GM12873 (cell line): ENCODE results near the gene ANKRD22.

ENCODE experiments used
- TF ChIP-seq, protein P1 (sequence below): IDR thresholded peaks from 2 replicates; pipeline ENCODE4 v1.5.1; 2012; ENCODE audit warnings: low read depth, mild to moderate bottlenecking, moderate library complexity, low read length, control low read depth; ENCODE audit not compliant: insufficient read depth; ENCODE audit errors: missing control alignments

ANKRD22 gene

DNA sequence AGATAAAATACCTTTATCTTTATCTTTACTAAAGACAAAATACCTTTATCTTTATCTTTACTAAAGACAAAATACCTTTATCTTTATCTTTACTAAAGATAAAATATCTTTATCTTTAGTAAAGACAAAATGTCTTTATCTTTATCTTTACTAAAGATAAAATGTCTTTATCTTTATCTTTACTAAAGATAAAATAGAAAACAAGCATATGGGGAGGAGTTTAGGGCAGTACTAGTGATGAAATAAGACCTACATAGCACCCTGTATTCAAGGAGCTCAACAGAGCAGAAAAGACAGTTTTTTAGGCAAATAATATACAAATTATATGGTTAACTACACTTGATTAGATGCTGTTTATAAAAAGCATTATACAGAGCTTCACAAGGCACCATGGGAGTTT is 19.3 kb downstream of the ANKRD22 start:
- TF ChIP-seq, protein P1, sequence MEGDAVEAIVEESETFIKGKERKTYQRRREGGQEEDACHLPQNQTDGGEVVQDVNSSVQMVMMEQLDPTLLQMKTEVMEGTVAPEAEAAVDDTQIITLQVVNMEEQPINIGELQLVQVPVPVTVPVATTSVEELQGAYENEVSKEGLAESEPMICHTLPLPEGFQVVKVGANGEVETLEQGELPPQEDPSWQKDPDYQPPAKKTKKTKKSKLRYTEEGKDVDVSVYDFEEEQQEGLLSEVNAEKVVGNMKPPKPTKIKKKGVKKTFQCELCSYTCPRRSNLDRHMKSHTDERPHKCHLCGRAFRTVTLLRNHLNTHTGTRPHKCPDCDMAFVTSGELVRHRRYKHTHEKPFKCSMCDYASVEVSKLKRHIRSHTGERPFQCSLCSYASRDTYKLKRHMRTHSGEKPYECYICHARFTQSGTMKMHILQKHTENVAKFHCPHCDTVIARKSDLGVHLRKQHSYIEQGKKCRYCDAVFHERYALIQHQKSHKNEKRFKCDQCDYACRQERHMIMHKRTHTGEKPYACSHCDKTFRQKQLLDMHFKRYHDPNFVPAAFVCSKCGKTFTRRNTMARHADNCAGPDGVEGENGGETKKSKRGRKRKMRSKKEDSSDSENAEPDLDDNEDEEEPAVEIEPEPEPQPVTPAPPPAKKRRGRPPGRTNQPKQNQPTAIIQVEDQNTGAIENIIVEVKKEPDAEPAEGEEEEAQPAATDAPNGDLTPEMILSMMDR, result no peak

DNA sequence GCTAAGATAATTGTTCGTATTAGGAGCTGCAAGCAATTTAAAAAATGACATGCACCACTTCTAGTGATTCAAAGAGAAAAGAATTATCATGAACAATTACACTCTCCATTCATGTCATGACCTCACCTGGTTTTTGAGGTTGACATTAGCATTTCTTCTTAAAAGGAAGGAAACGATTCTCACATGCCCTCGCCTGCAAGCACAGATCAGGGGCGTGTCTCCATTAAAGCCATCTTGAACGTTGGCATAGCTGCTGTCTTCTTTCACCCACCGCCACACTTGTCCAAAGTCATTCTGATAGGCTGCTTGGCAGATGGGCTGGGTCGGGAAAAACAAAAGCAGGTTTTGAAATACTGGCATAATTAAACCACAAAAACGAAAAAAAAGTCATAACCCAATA is 19.9 kb downstream of the ANKRD22 start:
- TF ChIP-seq, protein P1, result no peak

DNA sequence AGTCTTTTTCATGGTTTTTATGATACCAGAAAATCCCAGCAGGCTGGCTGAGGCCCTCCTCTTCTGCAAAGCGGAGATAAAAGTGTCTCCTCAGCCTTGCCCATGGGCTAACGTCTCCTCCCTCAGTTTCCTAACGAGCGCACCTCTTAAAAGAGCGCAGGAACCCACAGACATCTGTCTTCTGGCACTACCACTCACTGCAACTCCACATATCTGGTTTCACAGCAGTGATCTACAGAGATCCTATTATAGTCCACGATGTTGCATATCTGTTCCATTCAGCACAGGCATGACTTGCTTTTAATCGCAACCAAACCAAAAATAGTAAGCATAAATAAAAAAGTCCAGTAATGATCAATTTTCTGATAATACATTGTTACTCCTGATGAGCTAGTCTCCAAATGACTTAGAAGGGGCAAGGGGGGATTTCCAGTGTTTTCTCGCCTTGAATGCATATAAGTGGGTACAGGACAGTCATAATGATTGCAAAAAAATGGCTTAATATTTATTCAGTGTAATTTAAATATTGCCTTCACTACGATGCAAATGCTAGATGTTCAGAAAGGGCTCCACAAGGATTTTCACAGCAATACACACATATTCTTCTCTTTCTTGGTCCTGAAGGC is 20.9 kb downstream of the ANKRD22 start:
- TF ChIP-seq, protein P1, result no peak

DNA sequence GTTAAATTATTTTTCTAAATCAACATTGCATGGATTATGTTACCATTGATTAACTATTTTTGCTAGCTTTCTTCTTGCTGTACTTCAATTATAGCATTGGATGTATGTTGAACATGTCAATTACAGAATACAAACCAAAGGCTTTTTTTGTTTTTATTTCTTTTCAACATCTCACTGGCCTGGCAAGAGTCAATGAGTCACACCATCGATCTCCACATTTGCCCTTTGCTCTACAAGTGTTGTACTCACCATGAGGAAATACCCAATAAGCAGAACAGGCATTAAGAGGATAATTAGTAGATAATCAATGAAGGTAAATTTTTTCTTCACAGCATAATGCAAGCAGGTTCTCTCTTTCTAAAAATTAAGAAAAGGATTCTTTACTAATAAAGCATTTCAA is 23.3 kb downstream of the ANKRD22 start:
- TF ChIP-seq, protein P1, result no peak

DNA sequence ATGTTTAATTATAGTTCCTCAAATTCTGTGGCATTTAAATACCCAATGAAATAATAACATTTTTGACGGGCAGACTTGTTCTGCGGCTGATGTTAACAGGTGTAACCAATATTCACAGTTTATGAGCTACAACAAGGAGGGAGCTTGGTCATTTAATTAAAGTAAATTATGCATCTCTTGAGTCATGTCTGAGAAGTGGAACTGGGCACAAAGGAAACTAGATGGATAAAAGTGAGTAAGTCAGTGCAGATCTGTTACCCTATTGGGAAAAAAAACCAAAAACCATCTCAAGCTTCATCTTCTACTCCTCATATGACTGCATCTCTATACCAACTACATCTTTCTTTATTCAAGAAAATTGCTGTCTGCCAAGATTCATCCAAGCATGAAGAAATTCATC is 24.0 kb downstream of the ANKRD22 start:
- TF ChIP-seq, protein P1, result no peak

DNA sequence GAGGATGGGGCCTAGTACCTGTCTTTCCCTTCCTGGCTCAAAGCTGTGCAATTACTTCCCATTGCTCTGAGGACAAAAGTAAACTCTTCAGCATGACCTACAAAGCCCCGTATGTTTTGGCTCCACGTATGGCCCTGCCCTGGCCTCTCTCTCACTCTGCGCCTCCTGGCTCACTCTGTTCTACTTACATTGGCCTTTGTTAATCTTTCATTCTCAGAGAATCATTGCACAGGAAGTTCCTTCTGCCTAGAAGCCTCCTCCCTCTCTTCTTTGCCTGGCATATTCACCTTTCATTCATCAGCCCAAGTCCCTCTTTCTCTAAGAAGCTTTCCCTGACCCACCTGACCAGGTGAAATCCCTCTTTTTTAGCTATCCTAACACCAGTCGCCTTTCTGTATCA is 25.3 kb downstream of the ANKRD22 start:
- TF ChIP-seq, protein P1, result no peak

DNA sequence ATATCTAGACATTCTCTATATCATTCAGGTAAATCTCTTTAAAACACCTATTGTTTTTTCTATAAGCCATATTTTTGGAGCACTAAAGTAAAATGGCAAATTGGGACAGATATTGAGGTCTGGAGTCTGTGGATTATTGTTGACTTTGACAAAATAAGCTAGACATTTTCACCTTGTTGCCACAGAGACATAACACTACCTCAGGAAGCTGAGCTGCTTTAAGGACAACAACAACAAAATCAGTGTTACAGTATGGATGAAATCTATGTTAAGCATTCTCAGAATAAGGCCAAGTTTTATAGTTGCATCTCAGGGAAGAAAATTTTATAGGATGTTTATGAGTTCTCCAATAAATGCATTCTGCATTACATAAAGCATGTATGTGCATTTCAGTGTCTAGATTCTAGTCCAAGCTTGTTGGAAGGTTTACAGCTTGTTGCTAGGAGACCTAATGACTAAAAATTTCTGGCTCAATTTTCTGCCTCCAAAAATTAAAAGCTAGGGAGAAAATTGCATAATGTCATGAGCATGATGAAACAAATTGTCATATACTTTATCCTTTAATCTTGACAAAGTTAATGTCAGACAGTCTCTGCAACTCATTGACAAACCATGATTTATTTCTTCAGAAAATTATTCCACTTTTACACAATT is 30.8 kb downstream of the ANKRD22 start:
- TF ChIP-seq, protein P1, result no peak
